NAMALWA (cell line): ENCODE results near the gene GBA2.

Experiments used
- DNase-seq: peaks from one replicate; pipeline ENCODE4 v3.0.0-alpha.2; 2015; ENCODE audit warnings: low spot score

Gene GBA2

DNA sequence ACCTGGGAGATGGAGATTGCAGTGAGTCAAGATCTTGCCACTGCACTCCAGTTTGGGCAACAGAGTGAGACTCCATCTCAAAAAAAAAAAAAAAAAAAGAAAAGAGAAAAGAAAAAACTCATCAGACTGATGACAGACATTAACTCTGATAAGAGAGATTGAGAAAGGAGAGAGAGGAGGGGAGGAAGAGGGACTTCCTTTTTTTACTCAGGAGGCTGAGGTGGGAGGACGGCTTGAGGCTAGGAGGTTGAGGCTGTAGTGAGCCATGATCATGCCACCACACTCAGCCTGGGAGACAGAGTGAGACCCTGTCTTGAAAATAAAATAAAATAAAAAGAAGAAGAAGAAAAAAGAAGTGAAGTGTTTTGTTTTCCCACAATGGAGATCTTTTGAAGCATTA is 14.8 kb upstream of the GBA2 start:
- no peak for DNase-seq

DNA sequence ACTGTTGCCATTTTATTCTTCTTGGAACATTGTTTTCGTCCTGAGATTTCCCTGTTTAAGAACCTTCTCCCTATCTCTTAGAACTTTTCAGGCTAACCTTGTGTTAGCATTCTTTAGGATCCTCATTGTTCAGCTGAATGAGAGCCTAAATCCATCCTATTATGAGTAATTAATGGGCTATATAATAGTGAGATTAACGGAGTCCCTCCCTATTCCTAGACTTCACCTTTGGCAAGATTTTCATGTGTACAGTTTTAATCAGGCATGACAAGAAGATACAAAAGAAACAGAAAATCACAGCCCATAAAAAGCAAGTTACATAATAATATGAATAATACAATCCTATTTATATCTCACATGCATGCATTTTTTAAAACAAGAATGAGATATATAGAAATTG is 14.2 kb upstream of the GBA2 start:
- no peak for DNase-seq

DNA sequence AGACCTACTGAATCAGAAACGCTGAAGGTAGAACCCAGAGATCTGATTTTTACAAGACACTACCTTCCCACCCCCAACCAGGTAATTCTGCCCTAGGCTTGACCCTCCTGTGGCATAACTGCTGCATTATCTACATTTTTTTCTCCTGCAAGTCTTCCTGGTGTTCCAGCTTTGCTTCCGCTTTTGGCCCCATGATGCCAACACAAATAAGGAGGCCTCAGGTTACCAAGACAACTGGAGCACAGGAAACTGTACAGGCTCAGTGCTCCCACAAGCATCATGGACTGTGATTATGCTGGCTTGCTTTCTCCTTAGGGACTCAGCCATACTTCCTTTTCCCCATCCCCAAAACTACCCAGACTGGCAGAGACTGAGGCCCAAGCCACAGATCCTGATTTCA is 11.6 kb upstream of the GBA2 start:
- no peak for DNase-seq

DNA sequence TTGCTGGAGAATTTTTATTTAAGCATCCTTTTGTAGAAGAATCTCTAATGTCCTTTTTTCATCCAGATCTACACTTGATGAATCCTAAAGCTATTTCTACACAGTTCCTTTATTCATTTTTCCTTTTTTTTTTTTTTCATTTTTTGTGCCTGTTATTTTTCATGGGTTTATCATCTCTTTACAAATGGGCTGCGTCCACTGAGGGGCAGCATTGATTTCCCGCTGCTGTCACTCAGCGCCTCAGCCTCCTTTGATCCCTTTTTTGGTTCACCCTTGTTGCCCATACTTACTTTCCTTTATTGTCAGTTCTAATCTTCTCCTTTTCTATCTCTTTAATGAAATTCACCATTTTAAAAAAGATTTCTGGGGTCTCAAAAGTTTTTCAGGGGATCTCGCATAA is 10.8 kb upstream of the GBA2 start:
- no peak for DNase-seq

DNA sequence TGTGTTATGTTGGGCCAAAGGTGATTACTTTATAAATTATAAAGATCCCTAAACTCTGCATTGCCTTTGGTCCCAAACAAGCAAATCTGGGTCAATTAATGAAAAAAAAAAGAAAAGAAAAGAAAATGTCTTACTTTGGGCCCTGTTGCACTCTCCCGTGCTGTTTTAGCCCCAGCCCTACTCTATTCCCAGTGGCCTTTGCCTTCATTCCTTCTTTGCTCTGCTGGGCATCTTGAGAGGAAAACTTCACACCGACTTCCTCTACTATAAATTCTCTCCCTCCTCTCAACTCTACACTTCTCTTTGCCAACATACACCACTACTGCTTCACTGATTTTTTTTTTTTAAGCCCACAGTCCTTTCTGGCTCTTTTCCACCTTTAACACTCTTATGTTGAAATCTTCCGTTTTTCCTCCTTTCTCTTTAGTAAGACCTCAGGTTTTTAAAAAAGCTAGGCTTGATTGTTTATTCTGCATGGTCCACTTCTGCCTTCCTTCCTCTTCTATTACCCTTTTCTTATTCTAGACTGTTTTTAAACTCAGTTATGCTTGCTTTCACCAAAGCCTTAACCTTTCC is 9.5 kb upstream of the GBA2 start:
- DNase-seq: no peak

DNA sequence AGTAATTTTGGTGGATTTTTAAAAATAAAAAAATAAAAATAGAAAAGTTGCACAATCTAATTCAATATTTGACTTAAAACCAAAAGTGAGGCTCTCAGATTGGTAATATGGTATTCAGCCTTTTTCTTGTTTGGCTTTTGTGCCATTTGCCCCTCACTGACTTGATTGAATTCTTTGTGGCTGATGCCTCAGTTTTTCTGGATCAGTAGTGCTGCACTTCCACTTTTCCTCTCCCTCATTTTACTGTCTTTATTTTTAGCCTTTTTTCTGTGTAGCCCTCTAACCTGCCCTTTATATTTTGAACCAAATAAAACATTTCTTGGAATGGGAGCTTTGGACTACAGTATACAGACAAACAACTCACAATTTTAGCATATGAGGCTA is 8.9 kb upstream of the GBA2 start:
- no peak for DNase-seq

DNA sequence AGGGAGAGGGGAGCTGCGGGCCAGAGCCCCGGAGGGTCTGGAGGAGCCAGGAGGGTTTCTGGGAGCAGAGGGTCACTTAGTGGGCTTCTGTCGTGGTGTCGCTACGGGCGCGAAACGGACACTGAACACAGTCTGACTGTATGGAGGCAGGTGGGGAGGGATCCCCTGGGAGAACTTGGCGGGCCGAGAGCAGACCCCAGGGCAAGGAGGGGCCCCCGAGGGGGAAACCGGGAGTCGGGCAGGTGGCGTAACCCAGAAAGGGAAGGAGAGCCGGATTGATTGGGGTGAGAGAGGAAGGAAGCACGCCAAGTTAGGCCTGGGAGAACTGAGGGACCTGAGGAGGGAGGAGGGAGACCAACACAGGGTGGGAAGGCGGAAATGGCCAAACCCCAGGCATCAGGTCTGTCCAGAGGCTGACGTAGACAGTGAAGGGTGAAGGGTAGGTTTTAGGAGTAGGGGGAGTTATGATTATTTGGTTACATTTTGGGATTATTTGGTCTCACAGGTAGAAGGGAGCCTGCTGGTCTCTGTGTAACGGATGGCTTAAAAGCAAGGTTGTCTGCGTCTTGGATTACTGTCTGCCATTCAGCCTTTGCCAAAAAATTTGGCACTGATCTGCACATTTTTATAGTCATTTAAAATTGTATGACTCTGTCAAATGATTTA is 8.3 kb upstream of the GBA2 start:
- DNase-seq: peak; percentile 60

DNA sequence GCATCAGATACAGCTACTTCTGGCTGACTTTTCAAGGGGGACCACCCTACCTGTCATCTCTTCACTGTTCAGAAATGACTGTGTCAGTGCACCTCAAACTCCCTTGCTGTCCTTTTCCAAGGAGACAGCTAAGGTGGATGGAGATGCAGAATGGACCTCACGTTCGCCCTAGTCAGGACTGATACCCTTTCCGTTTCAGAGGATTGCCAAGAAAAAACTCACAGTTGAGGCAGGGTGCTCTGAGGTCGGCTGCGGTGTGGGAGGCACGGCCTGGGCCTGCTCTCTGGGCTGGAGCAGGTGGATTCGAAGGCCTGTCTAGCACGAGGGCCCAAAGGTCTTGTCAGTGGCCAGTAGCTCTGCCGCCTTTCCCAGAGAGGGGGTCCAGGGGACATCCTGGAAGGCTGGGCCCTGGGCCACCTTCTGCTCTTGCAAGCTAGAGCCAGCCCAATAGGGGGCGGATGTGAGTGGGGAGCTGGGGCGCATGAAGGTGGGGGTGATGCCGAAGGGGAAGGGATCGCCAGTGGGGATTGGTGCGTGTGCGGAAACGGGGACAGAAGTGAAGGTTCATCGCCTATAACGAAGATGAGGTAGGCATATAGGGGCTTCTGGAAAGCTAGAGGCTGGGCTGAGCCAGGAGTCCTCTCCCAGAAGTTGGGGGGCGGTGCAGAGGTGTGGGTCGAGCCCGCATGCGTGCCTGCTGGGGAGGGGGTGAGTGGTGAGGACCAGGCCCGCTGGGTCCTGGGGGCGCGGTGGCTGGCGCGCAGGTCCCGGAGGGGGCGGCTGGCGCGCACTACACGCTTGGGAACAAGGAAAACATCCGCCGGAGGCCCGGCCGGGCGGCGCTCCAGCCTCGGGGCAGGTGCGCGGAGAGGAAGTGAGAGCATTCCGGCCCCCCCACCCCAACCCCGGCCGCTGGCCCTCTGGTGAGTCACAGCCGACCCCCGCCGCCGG is 7.5 kb upstream of the GBA2 start:
- peak; percentile 77 for DNase-seq

DNA sequence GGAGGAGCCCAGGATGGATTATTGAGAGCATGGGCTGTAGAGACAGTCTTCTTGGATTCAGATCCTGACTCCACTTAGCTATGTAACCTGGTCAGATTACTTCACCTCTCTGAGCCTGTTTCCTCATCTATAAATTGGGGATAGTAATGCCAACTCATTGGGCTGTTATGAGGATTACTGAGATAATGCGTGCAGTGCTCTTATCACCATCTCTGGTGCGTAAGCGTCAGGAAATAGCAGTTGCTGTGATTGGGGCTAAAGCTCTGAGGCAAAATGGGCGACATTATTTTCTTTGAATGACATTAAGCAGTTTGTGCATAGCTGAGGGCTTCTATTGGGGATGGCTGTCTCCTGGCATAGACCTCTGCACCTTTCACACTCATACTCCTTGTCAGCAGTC is 6.0 kb upstream of the GBA2 start:
- no peak for DNase-seq

DNA sequence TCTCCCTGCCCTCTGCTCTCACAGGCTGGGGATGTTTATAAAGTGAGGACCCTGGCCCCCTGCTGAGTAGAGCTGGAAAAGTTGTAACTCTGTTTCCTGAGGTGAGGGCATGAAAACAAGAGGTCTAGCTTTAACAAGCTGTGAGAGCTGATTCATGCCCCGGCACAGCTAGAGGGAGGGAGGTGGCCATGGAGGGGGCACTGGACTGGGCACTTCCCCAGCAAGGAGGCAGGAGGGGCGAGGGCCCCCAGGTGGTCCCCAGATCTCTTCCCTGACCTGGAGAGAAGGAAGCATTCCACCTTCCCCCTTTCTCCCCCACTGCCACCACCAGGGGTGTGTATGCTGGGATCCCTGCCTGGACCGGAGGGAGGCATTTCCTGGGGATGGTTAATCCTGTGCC is 5.2 kb upstream of the GBA2 start, which contains the start of gene MSMP:
MSMP (minus strand) TSS at position 13 of the 400 bp plus-strand sequence. CDS start 147 bp downstream, outside the sequence.
- no peak for DNase-seq

DNA sequence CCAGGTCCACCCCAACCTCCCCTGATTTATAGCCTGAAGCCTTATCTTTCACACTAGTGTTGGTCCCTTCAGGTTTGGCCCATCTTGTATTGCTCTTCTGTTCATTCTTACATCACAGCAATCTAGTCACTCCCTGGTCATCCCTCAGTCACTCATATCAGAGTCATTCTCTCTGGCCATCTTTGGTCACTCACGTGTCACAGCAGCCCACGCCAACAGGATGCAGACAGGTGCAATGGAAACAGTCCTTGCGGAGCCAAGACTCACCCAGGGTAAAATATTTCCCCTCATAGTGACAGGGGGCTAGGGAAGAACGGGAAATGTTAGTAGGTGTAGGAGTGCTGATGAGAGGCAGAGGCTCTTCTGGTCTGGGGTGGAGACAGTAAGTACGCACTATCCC is 4.4 kb upstream of the GBA2 start:
- DNase-seq: no peak

DNA sequence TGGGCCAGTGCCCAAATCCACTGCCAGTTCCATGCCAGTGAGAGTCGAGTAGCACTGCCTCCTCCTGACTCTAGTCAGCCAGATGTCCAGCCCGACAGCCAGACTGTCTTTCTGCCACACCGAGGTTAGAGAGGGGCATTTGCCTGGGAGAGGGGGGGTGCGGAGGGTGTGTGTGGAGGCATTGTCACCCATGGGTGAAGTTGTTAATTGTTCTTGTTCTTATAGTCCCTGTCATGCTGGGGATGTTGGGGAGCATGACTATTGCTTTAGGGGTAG is 1.2 kb upstream of the GBA2 start:
- no peak for DNase-seq

DNA sequence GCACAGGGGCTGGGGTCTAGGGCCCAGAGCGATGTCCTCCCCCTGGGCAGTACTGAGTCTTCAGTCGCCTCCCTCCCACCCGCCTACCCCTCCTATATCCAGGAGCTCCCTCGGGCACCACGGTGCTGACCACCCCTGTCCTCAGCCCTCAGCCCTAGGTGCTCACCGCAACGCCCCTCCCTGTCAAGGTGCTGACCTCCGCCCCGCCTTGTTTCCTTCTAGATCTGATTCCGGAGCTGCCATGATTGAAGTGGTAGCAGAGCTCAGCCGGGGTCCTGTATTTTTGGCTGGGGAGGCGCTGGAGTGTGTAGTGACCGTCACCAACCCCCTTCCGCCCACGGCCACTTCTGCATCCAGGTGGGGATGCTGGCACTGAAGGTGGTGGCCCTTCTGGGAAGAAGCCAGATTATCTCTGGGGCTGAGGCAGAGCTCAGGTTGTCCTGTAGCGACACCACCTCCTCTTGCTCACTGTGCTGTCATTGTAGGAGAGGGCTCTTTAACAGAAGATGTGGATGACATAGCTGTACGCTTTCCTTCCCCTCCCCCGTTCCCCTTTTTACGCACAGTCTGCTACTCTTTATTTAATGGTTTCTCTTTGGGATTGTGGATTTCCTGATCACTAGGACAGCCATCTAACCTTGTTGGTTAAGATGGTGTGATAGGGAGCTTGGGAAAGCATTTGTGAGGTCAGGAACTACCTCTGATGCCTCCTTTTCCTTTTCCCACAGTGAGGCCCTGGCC is 657 bp upstream of the GBA2 start:
- peak; percentile 55 for DNase-seq

DNA sequence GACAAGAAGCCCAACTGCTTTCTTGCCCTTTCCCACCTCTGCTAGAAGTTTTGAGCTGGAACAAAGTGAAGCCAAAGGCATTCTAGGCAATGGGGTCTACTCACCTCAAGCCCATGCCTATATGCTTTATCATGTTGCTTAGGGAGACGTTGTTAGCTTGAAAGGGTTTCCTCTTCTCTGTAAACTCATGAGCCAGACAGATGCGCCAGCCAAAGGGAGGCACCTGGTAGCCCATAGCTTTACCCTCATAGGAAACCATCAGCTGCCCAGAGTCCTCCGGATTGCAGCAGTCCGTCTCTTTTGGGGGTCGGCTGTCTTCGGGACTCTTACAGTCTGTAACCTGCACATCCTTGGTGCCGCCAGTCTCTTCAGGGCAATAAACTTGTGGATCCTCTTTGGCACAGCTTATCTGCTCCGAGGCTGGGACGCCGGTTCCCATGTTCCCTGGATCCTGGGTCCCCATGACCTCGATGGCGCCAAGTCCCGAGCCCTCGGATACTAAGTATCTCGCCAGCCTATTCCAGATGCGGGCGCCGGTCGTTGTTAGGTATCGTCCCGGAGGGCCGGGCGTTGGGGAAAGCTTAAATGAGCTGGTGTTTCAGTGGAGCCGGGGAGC is 678 bp downstream of the GBA2 start:
- peak; percentile 60 for DNase-seq

DNA sequence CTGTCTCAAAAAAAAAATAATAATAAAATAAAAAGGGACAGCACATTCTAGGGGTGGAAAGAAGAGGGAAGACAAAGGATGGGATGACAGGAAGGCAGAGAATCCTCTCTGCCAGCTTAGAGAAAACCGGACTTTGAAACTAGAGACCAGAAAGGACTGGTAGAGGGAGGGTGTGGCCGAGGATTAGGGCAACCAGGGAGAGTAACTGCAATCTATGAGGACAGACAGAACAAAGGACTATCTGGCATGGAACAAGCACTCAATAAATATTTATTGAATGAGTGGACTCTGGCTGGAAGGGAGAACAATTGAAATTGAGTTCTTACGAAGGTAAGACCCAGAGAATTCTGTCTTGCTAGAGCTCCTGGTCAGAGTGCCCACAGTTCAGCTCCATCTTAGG is 2.4 kb downstream of the GBA2 start:
- no peak for DNase-seq

DNA sequence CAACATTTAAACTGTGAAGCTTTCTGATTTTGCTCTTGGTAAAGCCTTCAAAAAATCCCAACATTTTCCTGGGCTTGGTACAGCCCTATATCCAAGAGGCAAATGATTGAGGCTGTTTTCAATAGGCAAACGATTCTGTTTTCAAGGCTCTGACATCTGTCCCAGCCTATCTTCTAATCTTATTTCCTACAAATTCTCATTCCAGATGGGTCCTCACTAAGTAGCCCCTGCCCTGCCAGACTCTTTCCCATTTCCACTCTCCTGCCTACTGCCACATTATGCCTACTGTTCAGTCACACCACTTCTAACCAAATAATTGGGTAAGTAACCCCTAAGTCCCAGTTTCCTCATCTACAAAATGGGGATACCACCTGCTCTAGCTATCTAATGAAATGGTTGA is 3.5 kb downstream of the GBA2 start:
- DNase-seq: no peak

DNA sequence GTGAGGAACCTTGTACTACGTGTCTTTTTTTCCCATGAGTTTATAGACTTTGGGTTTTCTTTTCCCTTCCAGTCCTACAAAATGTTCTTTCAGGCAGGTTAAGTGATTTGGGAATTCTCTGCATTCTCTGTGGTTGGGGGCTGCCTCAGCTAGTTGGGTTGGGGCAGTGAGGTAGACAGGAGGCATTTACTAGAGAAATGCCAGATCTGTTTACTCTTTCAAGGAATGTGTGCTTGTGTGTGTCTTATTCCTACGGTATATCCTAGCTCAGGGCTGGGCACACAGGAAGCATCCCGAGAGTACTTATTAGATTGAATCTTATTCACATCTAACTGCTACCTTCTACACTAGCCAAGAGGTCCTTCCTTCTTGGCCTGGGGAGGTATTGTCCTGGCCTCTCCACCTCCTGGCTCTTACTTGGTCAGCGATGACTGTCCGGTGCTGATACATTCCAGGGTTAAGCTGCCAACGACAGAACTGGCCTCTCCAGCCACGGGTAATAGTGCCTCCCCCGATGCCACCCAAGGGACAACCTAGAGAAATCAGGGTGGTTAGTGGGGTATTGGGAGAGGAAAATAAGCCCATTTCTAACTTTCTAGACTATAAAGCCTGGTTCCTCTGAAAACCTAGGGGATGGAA is 5.0 kb downstream of the GBA2 start:
- DNase-seq: no peak

DNA sequence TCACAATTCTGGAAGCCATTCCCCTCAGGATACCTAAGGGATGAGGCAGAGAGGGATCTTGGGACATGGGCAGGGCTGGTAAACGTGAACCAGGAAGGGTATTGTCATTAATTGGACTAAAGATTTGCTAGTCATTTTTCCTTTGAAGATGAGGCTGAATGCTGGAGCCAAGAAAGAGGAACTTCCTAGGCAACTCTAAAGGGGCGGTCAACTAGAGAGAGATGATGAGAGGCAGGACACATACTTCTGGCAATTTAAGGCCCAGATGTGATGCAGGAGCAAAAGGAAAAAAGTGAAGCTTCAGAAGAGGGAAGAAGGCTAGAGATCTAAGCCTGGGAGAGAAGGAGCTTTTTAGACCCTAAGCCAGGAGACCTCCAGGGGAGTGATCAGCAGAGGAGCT is 5.6 kb downstream of the GBA2 start:
- no peak for DNase-seq

DNA sequence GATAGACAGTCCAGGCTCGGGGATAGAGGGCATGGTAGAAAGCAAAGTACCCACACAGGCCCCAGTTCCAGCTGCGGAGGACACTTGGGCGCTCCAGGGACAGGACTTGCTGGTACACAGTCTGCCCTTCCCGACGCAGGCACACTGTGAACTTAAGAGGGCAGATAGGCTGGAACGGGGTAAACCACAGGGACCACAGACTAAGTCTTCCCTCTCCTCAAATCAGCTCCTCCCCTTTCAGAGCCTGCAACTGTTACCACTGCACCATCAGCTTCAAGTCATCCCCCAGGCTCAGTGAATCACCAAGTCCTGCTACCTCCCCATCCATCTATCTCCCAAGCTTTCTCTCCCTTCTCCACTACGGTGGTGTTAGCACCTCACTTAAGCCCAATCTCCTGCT is 7.3 kb downstream of the GBA2 start:
- DNase-seq: no peak

DNA sequence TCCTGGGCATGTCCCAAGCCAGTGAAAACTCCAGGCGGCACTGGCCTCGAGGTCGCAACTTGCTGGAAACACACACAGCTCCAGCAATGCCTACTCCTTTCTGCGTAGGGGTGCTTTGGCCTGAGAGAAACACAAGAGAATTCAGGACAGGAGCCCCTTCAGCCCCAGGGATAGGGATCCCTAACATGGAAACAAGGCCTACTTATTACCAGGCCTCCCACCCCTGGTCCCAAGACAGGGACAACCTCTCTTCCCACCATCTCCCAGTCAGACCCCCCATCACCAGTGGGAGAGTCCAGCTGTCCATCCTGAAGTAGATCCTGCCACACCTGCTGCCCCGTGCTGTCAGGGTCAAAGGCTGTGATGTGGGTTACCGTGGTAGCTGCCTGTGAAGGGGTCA is 8.8 kb downstream of the GBA2 start:
- DNase-seq: no peak

DNA sequence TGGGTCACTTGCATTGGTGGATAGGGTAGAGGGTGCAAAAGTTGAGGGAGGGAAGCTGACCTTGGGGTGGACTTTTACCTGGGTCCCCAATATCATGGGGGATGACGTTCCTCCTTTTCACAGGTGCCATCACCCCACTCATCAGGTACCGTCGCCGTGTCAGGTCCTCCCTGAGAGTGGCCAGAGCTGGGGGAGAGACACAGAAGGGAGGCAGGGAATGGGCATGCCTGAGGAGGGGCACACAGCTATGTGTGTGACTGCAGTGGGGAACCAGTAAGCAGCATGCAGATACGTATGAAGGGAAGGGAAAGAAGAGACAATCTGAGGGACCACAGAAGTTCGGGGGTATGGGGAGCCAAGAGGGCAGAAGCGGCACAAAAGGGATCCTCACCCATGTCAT is 10.1 kb downstream of the GBA2 start:
- DNase-seq: no peak

DNA sequence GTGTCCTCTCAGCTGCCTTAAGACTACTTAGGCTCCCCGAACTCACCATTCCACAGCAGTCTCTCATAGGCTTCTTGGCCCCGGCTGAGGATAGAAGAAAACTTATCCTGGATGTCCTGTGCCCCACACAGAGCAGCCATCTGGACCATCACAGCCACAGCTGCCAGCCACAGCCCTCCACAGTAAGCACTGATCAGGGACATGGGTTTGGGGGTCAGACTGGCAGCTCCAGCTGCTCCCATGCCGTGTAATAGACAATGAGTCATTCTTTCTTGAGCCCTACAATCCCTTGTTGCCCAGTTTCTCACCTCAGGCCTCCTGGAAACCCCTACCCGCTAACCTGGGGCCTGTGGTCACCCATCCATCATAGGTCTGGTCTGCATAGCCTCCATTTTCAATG is 10.8 kb downstream of the GBA2 start:
- no peak for DNase-seq
